Omental fat pad (tissue), 4 donors: ENCODE measurements around the gene OR4D10. TPM values are rescaled to one million over a fixed set of nuclear protein-coding genes. Genes with fewer than 3 reads are reported as not detected.
"Not testable (repeated sequence)": the region's sequence is repeated elsewhere in the genome, so short reads cannot be mapped to it uniquely, and the experiment has no call there.

Source experiments
- ATAC-seq: fragments of 150-250 bp; one replicate; pipeline ENCODE4 v1.9.1; 2016; ENCODE audit warnings: mild to moderate bottlenecking, moderate library complexity; ENCODE audit not compliant: low FRiP score
- DNase-seq: peaks from one replicate; pipeline ENCODE4 v3.0.0-alpha.2; 2019; ENCODE audit warnings: low spot score
- CTCF ChIP-seq, 3 donors: fragments of 450-650 bp; IDR thresholded peaks; one replicate each; pipeline ENCODE4 v1.5.1; 2016 to 2017; ENCODE audit warnings: antibody characterized with exemption in 3 of 3, mild to moderate bottlenecking in 3 of 3, moderate library complexity in 2 of 3
- total RNA-seq, 4 donors: library from RNA; depleted of rRNA; stranded (reverse); fragments of >200 nt; gene quantifications; one replicate each; pipeline ENCODE4 v1.1.0, GENCODE V29; 2016

The OR4D10 gene
- total RNA-seq, 4 donors from 2014 or later = not detected

- TF ChIP-seq CTCF (IDR thresholded peaks at IDR 0.05) = no peak
- no peak for ATAC-seq
- DNase-seq = no peak
These were observed 7.2 kb downstream of the OR4D10 start for GRCh38 chr11:59480359-59480758.

- no peak for TF ChIP-seq CTCF (IDR thresholded peaks at IDR 0.05)
- ATAC-seq (no peak), DNase-seq (no peak)
These were observed 28.8 kb downstream of the OR4D10 start for GRCh38 chr11:59501931-59502330.

GRCh38 chr11:59503276-59503675 lies 30.2 kb downstream of the OR4D10 start, which contains the start of gene OR4D11:
OR4D11 (plus strand) TSS chr11:59503576; CDS start chr11:59503576, 0 bp downstream.
- no peak for DNase-seq
- TF ChIP-seq CTCF (IDR thresholded peaks at IDR 0.05) = no peak
- ATAC-seq = no peak

GRCh38 chr11:59510941-59511589 lies 38.0 kb downstream of the OR4D10 start, which contains the start of gene OR4D9:
OR4D9 (plus strand) TSS chr11:59511539; CDS start chr11:59514913, 3,374 bp downstream.
- TF ChIP-seq CTCF (IDR thresholded peaks at IDR 0.05) = no peak
- DNase-seq = no peak
- ATAC-seq = no peak

GRCh38 chr11:59511675-59512074 lies 38.6 kb downstream of the OR4D10 start:
- DNase-seq = no peak
- no peak for ATAC-seq
- no peak for TF ChIP-seq CTCF (IDR thresholded peaks at IDR 0.05)

- not testable (repeated sequence) for ATAC-seq, DNase-seq
These were observed 47.0 kb downstream of the OR4D10 start for GRCh38 chr11:59520139-59520538.

- TF ChIP-seq CTCF (IDR thresholded peaks at IDR 0.05) = no peak
- DNase-seq (no peak), ATAC-seq (no peak)
These were observed 47.6 kb downstream of the OR4D10 start for GRCh38 chr11:59520741-59521140.
